Upper lobe of left lung (tissue), 4 donors: Measurements from ENCODE around the gene PGBD5.

Experiments
- POLR2AphosphoS5 ChIP-seq, 2 donors: sonication (generic); formaldehyde crosslinking; IDR thresholded peaks; one replicate each; pipeline ENCODE4 v1.5.1; 2017; ENCODE audit warnings: antibody characterized with exemption in 2 of 2
- TF ChIP-seq, protein P1 (sequence below), 6 experiments: fragments of 450-650 bp in 4 of 6; fragments of 200-600 bp in 2 of 6; sonication (generic) in 2 of 6; IDR thresholded peaks; one replicate each; pipeline ENCODE4 v1.5.1; 2016 to 2019; ENCODE audit warnings: antibody characterized with exemption in 6 of 6

DNA sequence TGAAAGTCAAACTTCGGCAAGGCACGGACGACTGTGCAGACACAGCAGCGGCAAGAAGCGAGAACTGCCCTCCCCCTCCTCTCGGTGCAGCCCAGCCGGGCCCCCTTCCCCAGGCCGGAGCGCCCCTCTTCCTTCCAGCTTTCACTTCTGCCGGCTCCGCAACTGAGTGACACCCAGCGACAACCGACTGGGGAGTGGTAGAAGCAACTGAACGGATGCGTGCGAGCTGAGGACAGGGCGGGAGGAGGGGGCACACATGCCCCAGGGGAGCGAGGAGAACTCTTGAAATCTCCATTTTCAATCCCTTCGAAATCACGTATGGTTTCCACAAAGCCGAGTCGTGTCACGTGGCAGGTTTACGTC, 146.6 kb downstream of the PGBD5 start:
- no peak for TF ChIP-seq POLR2AphosphoS5 (IDR thresholded peaks at IDR 0.05)
- TF ChIP-seq, protein P1, sequence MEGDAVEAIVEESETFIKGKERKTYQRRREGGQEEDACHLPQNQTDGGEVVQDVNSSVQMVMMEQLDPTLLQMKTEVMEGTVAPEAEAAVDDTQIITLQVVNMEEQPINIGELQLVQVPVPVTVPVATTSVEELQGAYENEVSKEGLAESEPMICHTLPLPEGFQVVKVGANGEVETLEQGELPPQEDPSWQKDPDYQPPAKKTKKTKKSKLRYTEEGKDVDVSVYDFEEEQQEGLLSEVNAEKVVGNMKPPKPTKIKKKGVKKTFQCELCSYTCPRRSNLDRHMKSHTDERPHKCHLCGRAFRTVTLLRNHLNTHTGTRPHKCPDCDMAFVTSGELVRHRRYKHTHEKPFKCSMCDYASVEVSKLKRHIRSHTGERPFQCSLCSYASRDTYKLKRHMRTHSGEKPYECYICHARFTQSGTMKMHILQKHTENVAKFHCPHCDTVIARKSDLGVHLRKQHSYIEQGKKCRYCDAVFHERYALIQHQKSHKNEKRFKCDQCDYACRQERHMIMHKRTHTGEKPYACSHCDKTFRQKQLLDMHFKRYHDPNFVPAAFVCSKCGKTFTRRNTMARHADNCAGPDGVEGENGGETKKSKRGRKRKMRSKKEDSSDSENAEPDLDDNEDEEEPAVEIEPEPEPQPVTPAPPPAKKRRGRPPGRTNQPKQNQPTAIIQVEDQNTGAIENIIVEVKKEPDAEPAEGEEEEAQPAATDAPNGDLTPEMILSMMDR (IDR thresholded peaks at IDR 0.05): no peak
